ENCODE measurements around the gene ZBP1. TPM values are rescaled to one million over a fixed set of nuclear protein-coding genes. Genes with fewer than 3 reads are reported as not detected.

Gene ZBP1
- total RNA-seq, 4 donors from 2014 or later = 0.80 TPM; not detected in 3

- Histone ChIP-seq H3K27ac (no peak overlapping the region), H3K4me1 (peaks cover 28% of the 10 kb centered on the region), H3K9me3 (no peaks in the 10 kb centered on the region), H3K27me3 (no peaks in the 10 kb centered on the region), H3K36me3 (peaks cover 28% of the 10 kb centered on the region), H3K4me3 (no peak overlapping the region)
- DNase-seq (ENCODE audit: low spot score in 2 of 2) = peak; percentile 60 to 78
- no peak for TF ChIP-seq CTCF (IDR thresholded peaks at IDR 0.05)
- 67% methylated on average over 16 of the region's 31 CpGs for WGBS
Measured at GRCh38 chr20:57660922-57661745, 40.9 kb upstream of the ZBP1 start.

GRCh38 chr20:57660181-57660921 is 40.1 kb upstream of the ZBP1 start:
- H3K9me3 ChIP-seq = no peaks in the 10 kb centered on the region

GRCh38 chr20:57659517-57660180 is 39.4 kb upstream of the ZBP1 start:
- no peaks in the 10 kb centered on the region for H3K9me3 ChIP-seq
- peaks cover 31% of the 10 kb centered on the region for H3K4me1 ChIP-seq
- WGBS = 91% methylated on average over 24 of the region's 24 CpGs
- H3K27ac ChIP-seq = no peak overlapping the region
- no peaks in the 10 kb centered on the region for H3K27me3 ChIP-seq
- no peak for TF ChIP-seq CTCF (IDR thresholded peaks at IDR 0.05)
- TF ChIP-seq EP300 (IDR thresholded peaks at IDR 0.05) = no peak
- TF ChIP-seq POLR2AphosphoS5 (IDR thresholded peaks at IDR 0.05) = no peak
- no peak for TF ChIP-seq POLR2A (IDR thresholded peaks at IDR 0.05)
- peaks cover 31% of the 10 kb centered on the region for H3K36me3 ChIP-seq
- H3K4me3 ChIP-seq = no peak overlapping the region
- peak; percentile 50 to 51 for DNase-seq (ENCODE audit: low spot score in 2 of 2)

More at GRCh38 chr20:57660181-57660921, 40.1 kb upstream of the ZBP1 start:
- H3K27me3 ChIP-seq = no peaks in the 10 kb centered on the region
- H3K4me3 ChIP-seq = no peak overlapping the region
- H3K4me1 ChIP-seq = peaks cover 28% of the 10 kb centered on the region
- DNase-seq (ENCODE audit: low spot score in 2 of 2) = peak in 1 of 2 donors; percentile 15
- no peak overlapping the region for H3K27ac ChIP-seq
- peaks cover 29% of the 10 kb centered on the region for H3K36me3 ChIP-seq
- WGBS = 88% methylated on average over 13 of the region's 13 CpGs
- TF ChIP-seq CTCF (IDR thresholded peaks at IDR 0.05) = no peak

- peak; percentile 55 to 71 for DNase-seq (ENCODE audit: low spot score in 2 of 2)
- Histone ChIP-seq H3K27ac (no peak overlapping the region), H3K9me3 (no peaks in the 10 kb centered on the region), H3K4me1 (peaks cover 33% of the 10 kb centered on the region), H3K27me3 (no peaks in the 10 kb centered on the region), H3K4me3 (no peak overlapping the region), H3K36me3 (peaks cover 31% of the 10 kb centered on the region)
- no peak for TF ChIP-seq POLR2AphosphoS5 (IDR thresholded peaks at IDR 0.05)
- no peak for TF ChIP-seq CTCF (IDR thresholded peaks at IDR 0.05)
- TF ChIP-seq EP300 (IDR thresholded peaks at IDR 0.05) = no peak
- no peak for TF ChIP-seq POLR2A (IDR thresholded peaks at IDR 0.05)
- WGBS = 91% methylated on average over 25 of the region's 25 CpGs
Measured at GRCh38 chr20:57658833-57659516, 38.7 kb upstream of the ZBP1 start.
